NCI-H1930 (cell line): Measurements from ENCODE around the gene CFC1.
"Not testable (repeated sequence)": the region's sequence is repeated elsewhere in the genome, so short reads cannot be mapped to it uniquely, and the experiment has no call there.

Experiments
- DNase-seq, 2 experiments: peaks; one replicate each; lab custom pipeline; 2025; lab: John Stamatoyannopoulos, UW

Gene CFC1

GRCh38 chr2:130583582-130583981, 15.8 kb downstream of the CFC1 start:
- not testable (repeated sequence) for DNase-seq

GRCh38 chr2:130582970-130583369, 16.4 kb downstream of the CFC1 start:
- DNase-seq = not testable (repeated sequence)

- not testable (repeated sequence) for DNase-seq
These were observed 17.9 kb downstream of the CFC1 start for GRCh38 chr2:130581491-130581890.

GRCh38 chr2:130579121-130579520, 20.3 kb downstream of the CFC1 start:
- DNase-seq = not testable (repeated sequence)

- DNase-seq = not testable (repeated sequence)
These were observed 21.8 kb downstream of the CFC1 start for GRCh38 chr2:130577559-130577958.

GRCh38 chr2:130576209-130576784, 23.1 kb downstream of the CFC1 start:
- DNase-seq = not testable (repeated sequence)

GRCh38 chr2:130574230-130574629, 25.1 kb downstream of the CFC1 start:
- DNase-seq = not testable (repeated sequence)

GRCh38 chr2:130571929-130572328, 27.4 kb downstream of the CFC1 start:
- DNase-seq = not testable (repeated sequence)

GRCh38 chr2:130566165-130566564, 33.2 kb downstream of the CFC1 start:
- not testable (repeated sequence) for DNase-seq

GRCh38 chr2:130556441-130556840, 42.9 kb downstream of the CFC1 start:
- DNase-seq = not testable (repeated sequence)

GRCh38 chr2:130554178-130554577, 45.2 kb downstream of the CFC1 start:
- not testable (repeated sequence) for DNase-seq

- DNase-seq = not testable (repeated sequence)
These were observed 49.9 kb downstream of the CFC1 start for GRCh38 chr2:130549475-130549874.

GRCh38 chr2:130548418-130548817, 51.0 kb downstream of the CFC1 start:
- not testable (repeated sequence) for DNase-seq

GRCh38 chr2:130544978-130545377, 54.4 kb downstream of the CFC1 start:
- DNase-seq = not testable (repeated sequence)

- not testable (repeated sequence) for DNase-seq
These were observed 55.4 kb downstream of the CFC1 start for GRCh38 chr2:130543785-130544528.

GRCh38 chr2:130542789-130543188, 56.6 kb downstream of the CFC1 start:
- DNase-seq = not testable (repeated sequence)
